Measurements from ENCODE around the gene ATRN. TPM values are rescaled to one million over a fixed set of nuclear protein-coding genes. Genes with fewer than 3 reads are reported as not detected.
"Not testable (repeated sequence)": the region's sequence is repeated elsewhere in the genome, so short reads cannot be mapped to it uniquely, and the experiment has no call there.

The ATRN gene
- polyA plus RNA-seq, 3 donors: 54.1 to 54.5 (median 54.2) TPM

DNA sequence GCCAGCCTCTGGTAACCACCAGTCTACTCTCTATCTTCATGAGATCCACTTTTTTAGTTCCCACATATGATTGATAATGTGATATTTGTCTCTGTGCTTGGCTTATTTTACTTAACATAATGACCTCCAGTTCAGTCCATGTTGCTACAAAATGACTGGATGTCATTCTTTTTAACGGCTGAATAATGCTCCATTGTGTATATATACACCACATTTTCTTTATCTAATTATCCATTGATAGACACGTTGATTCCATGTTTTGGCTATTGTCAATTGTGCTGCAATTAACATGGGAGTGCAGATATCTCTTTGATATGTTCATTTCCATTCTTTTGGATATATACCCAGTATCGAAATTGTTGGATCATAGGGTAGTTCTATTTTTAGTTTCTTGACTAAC is 89.3 kb downstream of the ATRN start:
- DNase-seq (ENCODE audit: low read depth in 3 of 3, low spot score in 2 of 3): no peak

DNA sequence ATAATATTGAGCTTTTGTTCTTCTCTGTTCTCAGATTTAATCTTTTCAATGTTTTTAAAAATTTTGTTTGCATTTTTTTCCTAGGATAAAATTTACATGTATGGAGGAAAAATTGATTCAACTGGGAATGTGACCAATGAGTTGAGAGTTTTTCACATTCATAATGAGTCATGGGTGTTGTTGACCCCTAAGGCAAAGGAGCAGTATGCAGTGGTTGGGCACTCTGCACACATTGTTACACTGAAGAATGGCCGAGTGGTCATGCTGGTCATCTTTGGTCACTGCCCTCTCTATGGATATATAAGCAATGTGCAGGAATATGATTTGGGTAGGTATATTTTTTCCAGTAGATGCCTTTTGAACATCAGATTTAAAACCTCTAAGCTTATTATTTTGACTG is 89.8 kb downstream of the ATRN start:
- no peak for DNase-seq (ENCODE audit: low read depth in 3 of 3, low spot score in 2 of 3)

DNA sequence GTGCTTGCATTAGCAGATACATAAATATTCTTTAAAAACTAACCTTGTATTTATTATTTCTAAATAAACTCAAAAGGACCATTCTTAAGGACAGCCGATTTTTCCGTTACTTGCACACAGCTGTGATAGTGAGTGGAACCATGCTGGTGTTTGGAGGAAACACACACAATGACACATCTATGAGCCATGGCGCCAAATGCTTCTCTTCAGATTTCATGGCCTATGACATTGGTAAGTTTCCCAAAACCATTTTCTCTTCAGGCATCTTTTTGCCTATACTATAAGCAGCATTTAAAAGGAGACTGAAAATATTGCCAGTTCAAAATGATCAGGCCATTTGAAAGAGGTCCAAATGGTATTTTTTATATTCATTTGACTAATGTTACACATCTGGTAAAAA is 92.3 kb downstream of the ATRN start:
- peak in 1 of 3 donors; percentile 44 for DNase-seq (ENCODE audit: low read depth in 3 of 3, low spot score in 2 of 3)

DNA sequence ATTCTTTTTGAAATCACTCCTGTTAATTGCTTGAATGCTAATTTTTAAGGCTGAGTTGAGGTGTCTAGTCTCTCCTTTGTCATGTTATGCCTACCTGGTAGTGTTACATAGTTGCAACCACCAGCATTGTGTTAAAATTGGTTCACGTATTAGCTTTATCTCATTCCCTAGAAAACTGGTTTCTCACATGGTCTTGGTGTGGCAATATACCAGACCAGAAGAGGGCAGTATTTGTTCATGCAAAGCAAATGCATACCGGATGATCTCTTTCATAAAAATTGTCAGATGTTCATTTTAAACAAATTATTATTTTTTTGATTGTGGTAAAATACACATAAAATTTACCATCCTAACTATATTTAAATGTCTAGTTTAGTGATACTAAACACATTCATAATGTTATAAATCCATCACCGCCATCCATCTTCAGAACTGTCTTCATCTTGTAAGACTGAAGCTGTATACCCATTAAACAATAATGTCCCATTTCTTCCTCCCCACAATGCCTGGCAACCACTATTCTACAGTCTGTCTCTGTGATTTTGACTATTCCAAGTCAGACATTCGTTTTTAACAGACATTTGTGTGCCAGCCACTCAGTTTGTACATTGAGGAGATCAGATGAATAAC is 92.8 kb downstream of the ATRN start:
- no peak for DNase-seq (ENCODE audit: low read depth in 3 of 3, low spot score in 2 of 3)

DNA sequence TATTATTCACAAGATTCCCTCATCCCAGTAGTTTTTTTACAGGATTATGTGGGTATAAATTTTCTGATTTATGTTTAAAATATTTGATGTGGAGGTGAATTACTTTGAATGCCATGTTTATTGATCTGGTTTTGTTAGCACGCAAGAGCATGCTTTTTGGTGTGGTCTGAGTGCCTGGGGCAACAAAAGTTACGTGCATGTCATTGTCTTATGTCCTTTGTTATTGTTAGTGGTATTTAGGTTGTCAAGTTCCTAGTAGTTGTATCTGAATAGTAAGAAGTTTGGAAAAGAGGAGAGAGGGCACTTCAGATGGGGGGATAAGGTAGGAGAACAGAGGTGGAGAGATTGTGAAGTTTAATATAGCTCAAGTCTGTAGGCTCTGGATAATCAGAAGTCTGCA is 95.0 kb downstream of the ATRN start:
- no peak for DNase-seq (ENCODE audit: low read depth in 3 of 3, low spot score in 2 of 3)

DNA sequence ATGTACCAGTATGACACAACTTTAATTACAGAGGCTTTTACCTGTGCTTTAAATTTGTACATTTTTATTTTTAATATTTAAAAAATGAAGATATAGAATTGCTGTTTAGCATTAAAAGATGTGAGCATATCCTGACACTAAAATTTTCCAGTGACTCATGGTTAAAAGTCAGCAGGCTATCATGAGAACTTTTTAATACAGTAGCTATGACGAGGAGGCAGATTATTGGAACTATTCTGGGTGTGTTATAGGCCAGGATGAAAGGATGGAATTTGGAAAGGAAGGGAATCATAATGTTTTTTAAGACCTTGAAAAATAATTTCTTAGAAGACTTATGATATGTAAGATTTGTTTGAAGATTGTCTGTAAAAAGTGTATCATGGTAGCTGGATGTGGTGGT is 101.3 kb downstream of the ATRN start:
- DNase-seq (ENCODE audit: low read depth in 3 of 3, low spot score in 2 of 3): no peak

DNA sequence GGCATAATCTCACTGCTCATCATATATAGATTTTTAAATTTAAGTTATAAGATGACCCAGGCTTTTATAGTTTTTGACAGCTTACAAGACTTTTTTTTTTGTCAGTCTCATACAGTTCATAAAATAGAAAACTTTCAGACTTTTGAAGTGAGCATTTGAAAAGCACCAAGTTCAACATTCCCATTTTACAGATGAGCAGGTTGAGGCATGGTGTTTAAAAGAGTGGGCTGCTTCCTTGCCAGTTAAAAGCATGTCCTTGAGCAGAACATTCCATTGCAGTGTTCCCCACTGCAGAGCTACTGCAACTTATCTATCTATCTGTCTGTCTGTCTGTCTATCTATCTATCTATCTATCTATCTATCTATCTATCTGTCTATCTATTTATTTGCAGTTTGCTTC is 105.5 kb downstream of the ATRN start:
- no peak for DNase-seq (ENCODE audit: low read depth in 3 of 3, low spot score in 2 of 3)

DNA sequence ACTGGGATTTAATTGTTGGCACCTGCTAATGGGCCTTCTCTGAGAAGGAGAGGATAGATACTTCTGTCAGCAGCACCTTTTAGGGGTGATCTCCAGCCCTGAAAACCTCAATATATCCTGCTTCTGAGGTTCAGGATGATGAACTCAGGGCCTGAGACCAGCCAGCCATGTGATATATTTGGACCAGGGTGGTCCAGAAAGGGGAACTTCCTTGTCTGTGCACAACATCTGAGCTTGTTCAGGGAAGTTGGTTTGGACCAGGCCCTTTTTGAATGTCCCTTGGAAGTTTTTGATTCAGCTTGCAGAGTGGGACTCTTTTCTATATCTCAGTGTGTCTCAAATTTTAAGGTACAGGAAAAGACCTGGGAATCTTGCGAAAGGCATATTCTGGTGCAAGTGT is 106.5 kb downstream of the ATRN start:
- no peak for DNase-seq (ENCODE audit: low read depth in 3 of 3, low spot score in 2 of 3)

DNA sequence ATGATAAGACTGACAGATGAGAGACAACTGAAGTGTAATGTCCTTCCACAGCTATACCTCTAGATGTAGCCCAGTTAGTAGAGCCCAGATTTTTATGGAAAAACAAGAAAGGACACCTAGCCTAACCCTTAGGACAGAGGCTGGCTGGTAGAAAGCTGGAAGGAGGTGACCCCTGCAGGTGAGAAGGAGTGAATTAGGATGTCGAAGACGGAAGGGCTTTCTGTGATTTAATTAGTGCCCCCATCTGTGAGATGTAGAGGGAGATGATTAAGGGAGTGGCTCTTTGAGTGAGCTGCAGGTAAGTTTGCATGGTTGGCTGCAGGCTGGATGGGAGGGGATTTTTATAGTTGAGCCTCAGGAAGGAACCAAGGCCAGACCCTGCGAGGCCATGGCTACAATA is 109.6 kb downstream of the ATRN start:
- no peak for DNase-seq (ENCODE audit: low read depth in 3 of 3, low spot score in 2 of 3)

DNA sequence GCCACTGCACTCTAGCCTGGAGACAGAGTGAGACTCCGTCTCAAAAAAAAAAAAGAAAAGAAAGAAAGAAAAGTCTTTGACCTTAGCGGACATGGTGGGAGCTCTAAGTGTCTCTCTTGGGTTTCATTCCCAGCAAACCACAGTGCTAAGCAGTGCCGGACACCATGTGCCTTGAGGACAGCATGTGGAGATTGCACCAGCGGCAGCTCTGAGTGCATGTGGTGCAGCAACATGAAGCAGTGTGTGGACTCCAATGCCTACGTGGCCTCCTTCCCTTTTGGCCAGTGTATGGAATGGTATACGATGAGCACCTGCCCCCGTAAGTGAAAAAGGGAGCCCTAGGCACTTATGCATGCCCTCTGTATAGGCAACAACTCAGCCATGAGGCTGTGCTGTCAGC is 112.9 kb downstream of the ATRN start:
- DNase-seq (ENCODE audit: low read depth in 3 of 3, low spot score in 2 of 3): no peak

DNA sequence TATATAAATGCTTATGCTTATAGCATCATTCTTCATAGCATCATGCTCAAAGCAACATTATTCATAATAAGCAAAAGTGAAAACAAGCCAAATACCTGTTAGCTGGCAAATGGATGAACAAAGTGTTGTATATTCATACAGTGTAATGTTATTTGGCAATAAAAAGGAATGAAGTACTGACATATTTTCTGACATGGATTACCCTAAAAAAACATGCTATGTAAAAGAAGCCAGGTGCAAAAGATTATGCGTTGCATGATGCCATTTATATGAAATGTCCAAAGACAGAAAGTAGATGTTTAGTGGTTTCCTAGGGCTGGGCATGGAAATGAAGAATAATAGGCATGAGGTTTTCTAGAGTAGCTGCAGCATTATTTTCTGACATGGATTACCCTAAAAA is 115.3 kb downstream of the ATRN start:
- DNase-seq (ENCODE audit: low read depth in 3 of 3, low spot score in 2 of 3): no peak

DNA sequence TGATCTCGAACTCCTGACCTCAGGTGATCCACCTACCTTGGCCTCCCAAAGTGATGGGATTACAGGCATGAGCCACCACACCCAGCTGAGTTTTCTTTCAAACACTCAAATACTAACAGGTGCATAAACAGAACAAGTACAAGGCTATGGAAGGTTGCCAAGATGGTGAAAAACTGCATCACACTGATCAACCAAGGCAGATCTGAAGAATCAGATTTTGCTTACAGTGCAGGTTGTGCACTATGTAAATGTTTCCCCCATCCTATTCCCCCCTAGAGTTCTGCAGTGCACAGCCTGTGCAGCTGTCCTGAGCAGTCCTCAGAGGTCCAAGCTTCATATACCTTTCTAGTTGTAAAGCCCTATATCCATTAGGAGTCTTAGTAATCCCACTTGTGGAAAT is 119.3 kb downstream of the ATRN start:
- no peak for DNase-seq (ENCODE audit: low read depth in 3 of 3, low spot score in 2 of 3)

DNA sequence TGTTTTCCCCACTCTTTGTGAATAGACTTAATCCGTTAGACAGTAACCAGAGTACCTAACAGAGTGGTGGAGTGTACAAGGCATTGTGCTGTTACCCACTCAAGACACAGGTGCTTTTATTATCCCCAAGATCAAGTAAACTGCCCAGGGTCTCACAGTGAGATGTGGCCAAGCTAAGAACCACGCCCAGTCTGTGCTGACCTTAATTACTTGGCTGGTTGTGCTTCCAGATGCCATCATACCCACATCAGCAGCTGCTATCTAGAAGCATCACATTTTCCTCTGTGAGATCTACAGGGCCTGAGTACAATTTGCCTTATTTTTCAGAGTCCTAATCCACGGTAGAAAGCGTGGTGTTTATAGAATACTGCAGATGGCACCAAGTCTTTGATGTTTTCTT is 122.1 kb downstream of the ATRN start:
- DNase-seq (ENCODE audit: low read depth in 3 of 3, low spot score in 2 of 3): no peak

DNA sequence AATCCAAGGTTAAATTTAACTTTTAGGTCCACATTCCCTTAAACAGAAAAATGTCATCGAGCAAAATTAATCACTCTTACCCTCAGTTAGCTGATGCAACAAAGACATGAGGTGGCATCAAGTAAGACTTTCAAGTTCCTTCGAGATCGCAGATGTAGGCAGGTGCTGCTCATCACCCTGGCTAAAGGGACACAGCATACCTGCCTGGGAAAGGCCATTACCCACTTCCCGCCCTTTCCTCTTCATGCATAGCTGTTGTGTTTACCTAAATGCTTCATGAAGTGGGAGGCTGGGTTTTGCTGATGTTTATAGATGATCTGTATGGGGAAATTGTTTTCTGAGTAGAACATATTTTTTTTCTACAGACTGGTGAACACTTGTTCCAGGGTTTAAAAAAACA is 124.7 kb downstream of the ATRN start:
- no peak for DNase-seq (ENCODE audit: low read depth in 3 of 3, low spot score in 2 of 3)

DNA sequence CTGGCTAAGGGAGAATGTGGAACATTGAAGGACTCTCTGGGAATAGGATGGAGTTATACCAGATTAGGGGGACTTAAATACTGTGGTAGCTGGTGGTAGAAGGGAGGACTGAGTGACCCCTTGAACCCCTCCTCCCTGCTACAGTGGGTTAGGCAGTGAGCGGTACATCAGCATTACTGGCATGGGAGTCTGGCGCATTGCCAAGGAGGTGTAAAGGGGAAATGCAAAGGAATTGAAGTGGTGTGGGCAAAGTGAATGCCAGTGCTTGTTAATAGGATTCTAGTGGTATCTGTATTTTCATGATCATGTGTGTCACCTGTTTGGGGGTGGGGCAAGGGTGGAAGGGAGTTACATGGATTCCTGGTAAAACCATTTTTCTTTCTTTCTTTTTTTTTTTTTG is 132.3 kb downstream of the ATRN start:
- DNase-seq (ENCODE audit: low read depth in 3 of 3, low spot score in 2 of 3): no peak

DNA sequence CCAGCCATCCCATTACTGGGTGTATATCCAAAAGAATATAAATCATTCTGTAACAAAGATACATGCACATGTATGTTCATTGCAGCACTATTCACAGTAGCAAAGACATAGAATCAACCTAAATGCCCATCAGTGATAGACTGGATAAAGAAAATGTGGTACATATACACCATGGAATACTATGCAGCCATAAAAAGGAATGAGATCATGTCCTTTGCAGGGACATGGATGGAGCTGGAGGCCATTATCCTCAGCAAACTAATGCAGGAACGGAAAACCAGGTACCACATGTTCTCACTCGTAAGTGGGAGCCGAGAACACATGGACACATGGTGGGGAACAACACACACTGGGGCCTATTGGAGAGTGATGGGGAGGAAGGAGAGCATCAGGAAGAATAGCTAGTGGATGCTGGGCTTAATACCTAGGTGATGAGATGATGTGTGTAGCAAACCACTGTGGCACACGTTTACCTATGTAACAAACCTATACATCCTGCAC is 134.6 kb downstream of the ATRN start:
- DNase-seq (ENCODE audit: low read depth in 3 of 3, low spot score in 2 of 3): not testable (repeated sequence)

DNA sequence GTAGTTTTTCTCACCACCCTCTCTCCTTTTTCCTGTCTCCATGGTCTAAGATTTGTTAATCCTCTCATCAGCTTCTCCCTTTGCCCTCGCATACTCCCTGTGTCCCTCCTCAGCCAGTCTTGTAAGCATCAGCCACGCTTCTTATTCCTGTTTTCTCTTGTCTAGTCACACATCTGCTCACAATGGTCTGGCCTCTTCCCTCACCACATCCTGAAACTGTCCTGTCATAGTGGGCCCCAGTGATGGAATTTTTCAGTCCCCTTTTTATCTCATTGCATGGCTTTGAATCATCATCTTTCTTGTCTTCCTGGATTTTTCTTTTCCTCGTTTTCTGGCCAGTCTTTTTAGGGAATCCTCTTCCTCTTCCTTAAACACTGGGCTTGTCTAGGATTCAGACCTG is 135.2 kb downstream of the ATRN start:
- DNase-seq (ENCODE audit: low read depth in 3 of 3, low spot score in 2 of 3): no peak

DNA sequence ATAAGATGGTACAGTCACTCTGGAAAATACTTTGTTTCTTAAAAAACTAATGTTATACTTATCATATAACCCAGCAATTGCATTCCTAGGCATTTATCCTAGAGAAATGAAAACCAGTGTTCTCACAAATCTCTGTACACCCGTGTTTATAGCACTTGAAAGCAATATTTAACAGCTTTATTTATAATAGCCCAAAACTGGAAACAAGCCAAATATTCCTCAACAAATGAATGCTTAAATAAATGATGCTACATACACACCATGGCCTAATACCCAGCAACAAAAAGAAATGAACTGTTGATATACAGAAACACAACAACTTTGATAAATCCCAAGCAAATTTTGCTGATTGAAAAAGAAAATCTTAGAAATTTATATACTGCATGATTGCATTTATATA is 141.1 kb downstream of the ATRN start:
- DNase-seq (ENCODE audit: low read depth in 3 of 3, low spot score in 2 of 3): no peak

DNA sequence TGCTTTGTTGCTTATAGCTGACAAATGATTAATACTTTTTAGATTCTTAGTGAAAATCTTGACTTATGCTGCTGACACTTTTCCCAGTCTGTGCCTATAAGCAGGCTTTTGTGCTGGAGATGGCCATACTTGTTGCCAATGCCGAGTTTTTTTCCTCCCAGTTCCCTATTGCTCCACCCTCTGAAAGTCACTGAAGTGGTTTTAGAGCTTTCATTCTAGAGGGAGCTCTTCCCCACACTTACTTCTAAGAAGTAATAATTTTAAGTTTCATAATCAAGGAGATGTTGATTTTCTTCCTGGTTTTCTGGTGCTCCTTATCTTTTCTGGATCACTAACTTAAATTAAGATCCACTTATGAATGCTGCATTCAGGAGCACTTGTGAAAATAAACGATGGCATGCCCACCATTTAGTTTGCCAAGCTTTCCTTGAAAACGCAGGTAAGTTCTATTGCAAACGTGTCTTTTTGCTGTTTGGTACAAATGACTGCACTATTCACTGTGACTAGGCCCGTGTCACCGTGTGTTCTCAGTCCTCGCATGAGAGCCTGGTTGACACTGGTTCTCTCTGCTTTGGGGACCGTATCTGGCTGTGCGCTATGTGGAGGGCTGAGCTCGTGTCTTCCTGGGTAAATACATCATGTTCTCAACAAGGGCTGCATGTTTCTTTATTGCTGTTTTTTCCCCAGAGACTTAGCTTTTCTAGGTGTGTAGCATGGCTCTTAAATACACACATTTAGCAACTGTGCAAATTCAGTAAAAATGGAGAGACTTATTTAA is 142.2 kb downstream of the ATRN start:
- DNase-seq (ENCODE audit: low read depth in 3 of 3, low spot score in 2 of 3): no peak

DNA sequence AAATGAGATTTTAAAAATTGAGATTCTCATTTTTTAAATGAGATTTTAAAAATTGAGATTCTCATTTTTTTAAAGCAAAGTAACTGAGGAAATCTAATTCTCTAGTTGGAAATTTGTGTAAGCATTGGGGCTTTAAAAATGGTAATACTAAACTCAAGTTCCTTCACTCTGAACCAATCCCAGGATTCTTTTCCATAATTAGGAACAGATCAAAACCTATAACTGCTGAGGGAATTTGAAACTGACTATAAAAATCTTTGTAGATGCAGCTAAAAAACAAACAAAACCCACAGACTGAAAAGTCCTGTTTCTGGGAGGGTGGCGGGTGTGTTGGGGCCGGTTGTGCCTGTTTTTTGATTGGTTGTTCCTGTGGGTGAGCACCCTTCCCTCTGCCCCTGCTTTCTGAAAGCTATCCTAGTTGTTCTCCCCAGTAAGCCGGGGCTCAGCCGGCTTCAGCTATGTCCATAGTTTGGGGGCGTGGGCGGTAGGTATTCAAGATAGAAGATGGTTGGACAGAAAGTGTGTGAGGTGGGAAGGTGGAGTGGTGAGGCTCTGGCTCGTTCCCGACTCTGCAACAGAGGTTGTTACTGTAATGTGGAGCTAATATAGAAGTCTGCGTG is 143.1 kb downstream of the ATRN start:
- DNase-seq (ENCODE audit: low read depth in 3 of 3, low spot score in 2 of 3): no peak

DNA sequence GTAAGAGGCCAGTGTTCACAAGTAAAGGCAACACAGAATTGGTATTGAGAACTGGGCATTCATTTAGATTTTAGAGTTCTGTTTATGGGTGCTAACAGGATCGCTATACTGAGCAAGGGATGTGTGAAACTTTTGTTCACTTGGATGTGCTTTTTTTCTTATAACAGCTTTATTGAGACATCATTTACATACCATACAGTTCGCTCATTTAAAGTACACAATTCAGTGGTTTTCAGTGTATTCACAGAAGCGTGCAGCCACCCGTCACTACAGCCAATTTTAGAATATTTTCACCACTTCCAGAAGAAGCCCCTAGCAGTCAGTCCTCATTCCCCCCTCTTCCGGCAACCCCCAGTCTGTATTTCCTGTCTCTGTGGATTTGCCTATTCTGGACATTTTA is 143.6 kb downstream of the ATRN start:
- DNase-seq (ENCODE audit: low read depth in 3 of 3, low spot score in 2 of 3): no peak
